Inferior parietal cortex (tissue), 1 donor: Measurements from ENCODE around the gene ACAA1.
"Not testable (repeated sequence)": the region's sequence is repeated elsewhere in the genome, so short reads cannot be mapped to it uniquely, and the experiment has no call there.

Experiments
- DNase-seq: peaks from one replicate; pipeline ENCODE4 v3.0.0-alpha.2; 2016; ENCODE audit errors: extremely low spot score

Gene ACAA1

DNA sequence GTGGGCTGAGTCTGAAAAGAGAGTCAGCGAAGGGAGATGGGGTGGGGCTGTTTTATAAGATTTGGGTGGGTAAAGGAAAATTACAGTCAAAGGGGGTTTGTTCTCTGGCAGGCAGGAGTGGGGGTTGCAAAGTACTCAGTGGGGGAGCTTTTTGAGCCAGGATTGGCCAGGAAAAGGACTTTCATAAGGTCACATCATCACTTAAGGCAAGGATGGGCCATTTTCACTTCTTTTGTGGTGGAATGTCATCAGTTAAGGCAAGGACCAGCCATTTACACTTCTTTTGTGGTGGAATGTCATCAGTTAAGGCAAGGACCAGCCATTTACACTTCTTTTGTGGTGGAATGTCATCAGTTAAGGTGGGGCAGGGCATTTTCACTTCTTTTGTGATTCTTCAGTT lies 53.7 kb downstream of the ACAA1 start:
- not testable (repeated sequence) for DNase-seq

DNA sequence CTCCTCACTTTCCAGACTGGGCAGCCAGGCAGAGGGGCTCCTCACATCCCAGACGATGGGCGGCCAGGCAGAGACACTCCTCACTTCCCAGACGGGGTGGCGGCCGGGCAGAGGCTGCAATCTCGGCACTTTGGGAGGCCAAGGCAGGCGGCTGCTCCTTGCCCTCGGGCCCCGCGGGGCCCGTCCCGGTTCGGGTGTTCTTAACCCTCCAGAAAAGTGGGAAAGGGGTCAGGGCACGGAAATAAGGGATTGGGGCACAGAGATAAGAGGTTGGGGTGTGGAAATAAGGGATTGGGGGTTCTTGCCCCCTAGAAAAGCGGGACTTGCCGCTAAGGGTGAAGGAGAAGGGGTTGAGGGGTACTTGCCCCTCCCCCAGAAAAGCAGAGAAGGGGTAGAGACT lies 54.6 kb downstream of the ACAA1 start:
- DNase-seq: not testable (repeated sequence)

DNA sequence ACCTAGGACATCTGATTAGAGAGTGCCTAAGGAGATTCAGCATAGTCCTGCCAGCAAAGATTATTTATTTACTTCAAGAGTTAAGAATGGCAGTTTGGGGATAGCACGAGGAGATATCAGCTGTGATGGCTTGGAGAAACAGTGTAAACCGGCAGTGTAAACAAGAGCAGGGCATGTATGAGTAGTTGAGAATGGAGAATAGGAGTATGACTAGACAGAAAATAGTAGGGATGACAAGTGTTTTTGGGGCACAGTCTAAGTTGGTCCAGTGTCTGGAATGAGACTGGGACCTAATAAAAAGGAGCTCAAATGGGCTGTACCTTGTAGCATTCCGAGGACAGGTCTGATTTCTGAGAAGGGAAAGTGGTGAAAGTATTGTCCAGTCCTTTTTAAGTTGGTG lies 59.9 kb downstream of the ACAA1 start:
- DNase-seq: not testable (repeated sequence)
